ENCODE data around the gene OBP2A. TPM values are rescaled to one million over a fixed set of nuclear protein-coding genes. Genes with fewer than 3 reads are reported as not detected.
"Not testable (repeated sequence)": the region's sequence is repeated elsewhere in the genome, so short reads cannot be mapped to it uniquely, and the experiment has no call there.

The OBP2A gene
- total RNA-seq, 1 donor from 2014 or later: not detected

- Mint-ChIP-seq H3K27ac (no peak overlapping the region), H3K4me1 (ENCODE audit: low read depth) (peaks cover 6% of the 10 kb centered on the region), H3K36me3 (ENCODE audit: insufficient read depth) (no peaks in the 10 kb centered on the region), H3K4me3 (ENCODE audit: low read depth) (no peak overlapping the region), H3K9me3 (ENCODE audit: low read depth) (no peaks in the 10 kb centered on the region), H3K27me3 (peaks cover 54% of the 10 kb centered on the region)
- TF ChIP-seq, protein P1, sequence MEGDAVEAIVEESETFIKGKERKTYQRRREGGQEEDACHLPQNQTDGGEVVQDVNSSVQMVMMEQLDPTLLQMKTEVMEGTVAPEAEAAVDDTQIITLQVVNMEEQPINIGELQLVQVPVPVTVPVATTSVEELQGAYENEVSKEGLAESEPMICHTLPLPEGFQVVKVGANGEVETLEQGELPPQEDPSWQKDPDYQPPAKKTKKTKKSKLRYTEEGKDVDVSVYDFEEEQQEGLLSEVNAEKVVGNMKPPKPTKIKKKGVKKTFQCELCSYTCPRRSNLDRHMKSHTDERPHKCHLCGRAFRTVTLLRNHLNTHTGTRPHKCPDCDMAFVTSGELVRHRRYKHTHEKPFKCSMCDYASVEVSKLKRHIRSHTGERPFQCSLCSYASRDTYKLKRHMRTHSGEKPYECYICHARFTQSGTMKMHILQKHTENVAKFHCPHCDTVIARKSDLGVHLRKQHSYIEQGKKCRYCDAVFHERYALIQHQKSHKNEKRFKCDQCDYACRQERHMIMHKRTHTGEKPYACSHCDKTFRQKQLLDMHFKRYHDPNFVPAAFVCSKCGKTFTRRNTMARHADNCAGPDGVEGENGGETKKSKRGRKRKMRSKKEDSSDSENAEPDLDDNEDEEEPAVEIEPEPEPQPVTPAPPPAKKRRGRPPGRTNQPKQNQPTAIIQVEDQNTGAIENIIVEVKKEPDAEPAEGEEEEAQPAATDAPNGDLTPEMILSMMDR (IDR thresholded peaks at IDR 0.05; ENCODE audit: unreplicated experiment): no peak
- no peak for DNase-seq (ENCODE audit: low spot score, unreplicated experiment)
These were observed 12.3 kb upstream of the OBP2A start for GRCh38 chr9:135533674-135534073.

GRCh38 chr9:135534192-135534711 lies 11.7 kb upstream of the OBP2A start:
- H3K4me1 Mint-ChIP-seq (ENCODE audit: low read depth); H3K36me3 Mint-ChIP-seq (ENCODE audit: insufficient read depth); H3K9me3 Mint-ChIP-seq (ENCODE audit: low read depth); H3K4me3 Mint-ChIP-seq (ENCODE audit: low read depth); DNase-seq (ENCODE audit: low spot score, unreplicated experiment): not testable (repeated sequence)
- Mint-ChIP-seq H3K27me3 (peaks cover 57% of the 10 kb centered on the region), H3K27ac (peak overlapping the region; percentile 51)

GRCh38 chr9:135534826-135535225 lies 11.1 kb upstream of the OBP2A start:
- H3K27me3 Mint-ChIP-seq: peaks cover 56% of the 10 kb centered on the region
- not testable (repeated sequence) for H3K4me3 Mint-ChIP-seq (ENCODE audit: low read depth); H3K36me3 Mint-ChIP-seq (ENCODE audit: insufficient read depth); H3K27ac Mint-ChIP-seq; H3K4me1 Mint-ChIP-seq (ENCODE audit: low read depth); DNase-seq (ENCODE audit: low spot score, unreplicated experiment); H3K9me3 Mint-ChIP-seq (ENCODE audit: low read depth)

- H3K27me3 Mint-ChIP-seq: peaks cover 59% of the 10 kb centered on the region
- not testable (repeated sequence) for H3K4me3 Mint-ChIP-seq (ENCODE audit: low read depth)
These were observed 10.3 kb upstream of the OBP2A start for GRCh38 chr9:135535631-135536030.

GRCh38 chr9:135536216-135536615 lies 9.7 kb upstream of the OBP2A start:
- Mint-ChIP-seq H3K4me3 (ENCODE audit: low read depth) (no peak overlapping the region), H3K36me3 (ENCODE audit: insufficient read depth) (no peaks in the 10 kb centered on the region), H3K4me1 (ENCODE audit: low read depth) (peaks cover 2% of the 10 kb centered on the region), H3K27ac (no peak overlapping the region), H3K9me3 (ENCODE audit: low read depth) (no peaks in the 10 kb centered on the region), H3K27me3 (peaks cover 60% of the 10 kb centered on the region)
- TF ChIP-seq, protein P1 (IDR thresholded peaks at IDR 0.05; ENCODE audit: unreplicated experiment): no peak
- DNase-seq (ENCODE audit: low spot score, unreplicated experiment): no peak

More at GRCh38 chr9:135535631-135536030, 10.3 kb upstream of the OBP2A start:
- not testable (repeated sequence) for H3K36me3 Mint-ChIP-seq (ENCODE audit: insufficient read depth); H3K4me1 Mint-ChIP-seq (ENCODE audit: low read depth); DNase-seq (ENCODE audit: low spot score, unreplicated experiment); H3K9me3 Mint-ChIP-seq (ENCODE audit: low read depth); H3K27ac Mint-ChIP-seq

DNA sequence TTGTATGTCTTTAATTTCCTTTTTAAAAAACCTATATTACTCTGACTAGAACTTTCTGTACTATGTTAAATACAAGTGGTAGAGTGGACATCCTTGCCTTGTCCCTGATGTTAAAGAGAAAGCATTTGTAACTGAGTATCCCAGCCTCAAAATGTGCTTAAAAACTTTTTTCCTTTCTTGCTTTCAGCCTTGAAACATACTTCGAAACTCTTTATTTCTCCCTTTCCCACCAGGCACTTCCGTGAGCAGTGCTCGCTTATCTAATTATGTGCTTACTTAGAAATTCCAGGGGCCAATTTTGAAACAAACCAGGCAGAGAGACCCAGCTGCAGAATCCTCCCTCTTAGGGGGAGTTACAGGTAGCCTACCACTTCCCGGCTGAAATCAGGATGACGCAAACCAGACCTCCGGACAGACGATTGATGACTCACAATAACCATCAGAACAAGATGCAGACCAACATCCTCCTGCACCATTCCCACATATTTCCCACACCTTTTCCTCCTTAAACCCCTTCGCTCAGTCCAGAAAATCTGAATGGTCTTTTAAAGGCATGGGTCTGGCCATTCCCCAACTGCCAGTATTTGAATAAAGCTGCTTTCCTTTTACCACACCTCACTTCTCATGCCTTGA lies 2.5 kb upstream of the OBP2A start:
- DNase-seq (ENCODE audit: low spot score, unreplicated experiment); H3K4me3 Mint-ChIP-seq (ENCODE audit: low read depth); H3K36me3 Mint-ChIP-seq (ENCODE audit: insufficient read depth); H3K9me3 Mint-ChIP-seq (ENCODE audit: low read depth); H3K27ac Mint-ChIP-seq; H3K4me1 Mint-ChIP-seq (ENCODE audit: low read depth): not testable (repeated sequence)
- peaks cover 40% of the 10 kb centered on the region for H3K27me3 Mint-ChIP-seq

DNA sequence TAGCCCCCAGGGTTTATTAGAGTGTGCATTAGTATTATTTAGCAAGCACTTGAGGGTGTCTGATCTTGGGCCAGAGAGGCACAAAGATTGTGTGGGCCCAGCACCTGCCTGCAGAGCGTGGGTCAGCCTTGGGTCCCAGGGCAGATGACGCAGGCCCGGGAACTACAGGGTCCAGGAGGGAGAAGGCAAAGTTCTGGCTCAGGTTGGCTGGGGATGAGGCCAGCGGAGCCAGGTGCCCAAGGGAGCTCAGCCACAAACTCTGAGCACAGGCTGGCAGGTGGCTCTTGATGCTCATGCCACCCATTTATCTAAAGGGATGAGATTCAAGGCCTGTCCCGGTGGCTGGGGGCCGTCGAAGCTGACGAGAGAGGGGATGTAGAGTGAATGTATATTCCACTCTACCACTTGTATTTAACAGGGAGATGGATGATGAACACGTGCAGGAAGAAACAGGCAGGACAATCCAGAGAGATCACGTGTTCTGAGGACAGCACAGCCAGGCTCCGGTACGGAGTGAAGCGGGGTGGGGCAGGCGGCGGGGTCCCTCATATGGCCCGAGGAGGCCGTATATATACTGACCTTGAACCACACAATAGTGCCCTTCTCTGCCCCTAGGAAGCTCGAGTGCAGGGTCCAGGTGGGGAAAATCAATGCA lies 818 bp upstream of the OBP2A start:
- no peak for DNase-seq (ENCODE audit: low spot score, unreplicated experiment)

GRCh38 chr9:135546792-135547617 lies 1.1 kb downstream of the OBP2A start:
- not testable (repeated sequence) for H3K36me3 Mint-ChIP-seq (ENCODE audit: insufficient read depth); DNase-seq (ENCODE audit: low spot score, unreplicated experiment); H3K4me1 Mint-ChIP-seq (ENCODE audit: low read depth); H3K9me3 Mint-ChIP-seq (ENCODE audit: low read depth); H3K4me3 Mint-ChIP-seq (ENCODE audit: low read depth); H3K27ac Mint-ChIP-seq
- peaks cover 19% of the 10 kb centered on the region for H3K27me3 Mint-ChIP-seq

More for the DNA sequence above, 818 bp upstream of the OBP2A start:
- Mint-ChIP-seq H3K36me3 (ENCODE audit: insufficient read depth) (no peaks in the 10 kb centered on the region), H3K9me3 (ENCODE audit: low read depth) (no peaks in the 10 kb centered on the region), H3K27ac (no peak overlapping the region), H3K27me3 (peaks cover 24% of the 10 kb centered on the region), H3K4me3 (ENCODE audit: low read depth) (no peak overlapping the region), H3K4me1 (ENCODE audit: low read depth) (no peaks in the 10 kb centered on the region)
- TF ChIP-seq, protein P1 (IDR thresholded peaks at IDR 0.05; ENCODE audit: unreplicated experiment): no peak
